PC-9 (cell line): ENCODE results near the gene CDK6.

Source experiments
- EZH2 ChIP-seq: fragments of 200-600 bp; sonication (generic); IDR thresholded peaks from 2 replicates; pipeline ENCODE4 v1.8.0; 2017; ENCODE audit warnings: antibody characterized with exemption, low read depth
- TF ChIP-seq, protein P1 (sequence below): fragments of 200-600 bp; sonication (generic); conservative IDR thresholded peaks from 2 replicates; pipeline ENCODE4 v1.6.1; 2017; ENCODE audit warnings: mixed run types, antibody characterized with exemption, mild to moderate bottlenecking, moderate library complexity

- TF ChIP-seq EZH2, result no peak
- TF ChIP-seq, protein P1, sequence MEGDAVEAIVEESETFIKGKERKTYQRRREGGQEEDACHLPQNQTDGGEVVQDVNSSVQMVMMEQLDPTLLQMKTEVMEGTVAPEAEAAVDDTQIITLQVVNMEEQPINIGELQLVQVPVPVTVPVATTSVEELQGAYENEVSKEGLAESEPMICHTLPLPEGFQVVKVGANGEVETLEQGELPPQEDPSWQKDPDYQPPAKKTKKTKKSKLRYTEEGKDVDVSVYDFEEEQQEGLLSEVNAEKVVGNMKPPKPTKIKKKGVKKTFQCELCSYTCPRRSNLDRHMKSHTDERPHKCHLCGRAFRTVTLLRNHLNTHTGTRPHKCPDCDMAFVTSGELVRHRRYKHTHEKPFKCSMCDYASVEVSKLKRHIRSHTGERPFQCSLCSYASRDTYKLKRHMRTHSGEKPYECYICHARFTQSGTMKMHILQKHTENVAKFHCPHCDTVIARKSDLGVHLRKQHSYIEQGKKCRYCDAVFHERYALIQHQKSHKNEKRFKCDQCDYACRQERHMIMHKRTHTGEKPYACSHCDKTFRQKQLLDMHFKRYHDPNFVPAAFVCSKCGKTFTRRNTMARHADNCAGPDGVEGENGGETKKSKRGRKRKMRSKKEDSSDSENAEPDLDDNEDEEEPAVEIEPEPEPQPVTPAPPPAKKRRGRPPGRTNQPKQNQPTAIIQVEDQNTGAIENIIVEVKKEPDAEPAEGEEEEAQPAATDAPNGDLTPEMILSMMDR, result no peak
These were observed 126.5 kb downstream of the CDK6 start for GRCh38 chr7:92709912-92710311.
